Right lobe of liver (tissue), 4 donors: ENCODE results near the gene CYBA.

Experiments used
- POLR2A ChIP-seq: fragments of 450-650 bp; IDR thresholded peaks from one replicate; pipeline ENCODE4 v1.6.1; 2017; ENCODE audit warnings: antibody characterized with exemption, mild to moderate bottlenecking
- TF ChIP-seq, protein P1 (sequence below), 4 donors: fragments of 200-600 bp in 3 of 4; fragments of 450-650 bp in 1 of 4; IDR thresholded peaks; one replicate each; pipeline versions ENCODE4 v1.5.1 to v1.8.0; 2016 to 2022; ENCODE audit warnings: antibody characterized with exemption in 4 of 4, mild to moderate bottlenecking in 2 of 4
- donor health status: DM: no; HTN: no; CAD: no.
- donor health status: DM: no; HTN: no; CAD: no.
- donor health status: DM: no; HTN: yes; CAD: no.

DNA sequence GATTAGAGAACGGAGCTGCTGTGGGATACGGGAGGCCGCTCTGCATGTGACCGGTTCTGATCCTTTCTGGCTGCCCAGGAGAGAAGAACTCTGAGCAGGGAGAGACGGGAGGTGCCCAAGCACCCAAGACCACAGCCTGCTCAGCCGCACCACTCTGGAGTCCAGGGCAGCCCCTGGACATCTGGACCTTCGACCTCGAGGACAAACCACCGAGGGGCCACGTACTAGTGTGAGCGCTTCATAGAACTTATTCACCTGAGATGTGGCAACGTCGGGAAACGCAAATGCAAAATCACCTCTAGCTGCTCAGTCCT lies 49.4 kb upstream of the CYBA start:
- TF ChIP-seq, protein P1, sequence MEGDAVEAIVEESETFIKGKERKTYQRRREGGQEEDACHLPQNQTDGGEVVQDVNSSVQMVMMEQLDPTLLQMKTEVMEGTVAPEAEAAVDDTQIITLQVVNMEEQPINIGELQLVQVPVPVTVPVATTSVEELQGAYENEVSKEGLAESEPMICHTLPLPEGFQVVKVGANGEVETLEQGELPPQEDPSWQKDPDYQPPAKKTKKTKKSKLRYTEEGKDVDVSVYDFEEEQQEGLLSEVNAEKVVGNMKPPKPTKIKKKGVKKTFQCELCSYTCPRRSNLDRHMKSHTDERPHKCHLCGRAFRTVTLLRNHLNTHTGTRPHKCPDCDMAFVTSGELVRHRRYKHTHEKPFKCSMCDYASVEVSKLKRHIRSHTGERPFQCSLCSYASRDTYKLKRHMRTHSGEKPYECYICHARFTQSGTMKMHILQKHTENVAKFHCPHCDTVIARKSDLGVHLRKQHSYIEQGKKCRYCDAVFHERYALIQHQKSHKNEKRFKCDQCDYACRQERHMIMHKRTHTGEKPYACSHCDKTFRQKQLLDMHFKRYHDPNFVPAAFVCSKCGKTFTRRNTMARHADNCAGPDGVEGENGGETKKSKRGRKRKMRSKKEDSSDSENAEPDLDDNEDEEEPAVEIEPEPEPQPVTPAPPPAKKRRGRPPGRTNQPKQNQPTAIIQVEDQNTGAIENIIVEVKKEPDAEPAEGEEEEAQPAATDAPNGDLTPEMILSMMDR (IDR thresholded peaks at IDR 0.05) = no peak
- TF ChIP-seq POLR2A = no peak
